AG10803 (cell line): Measurements from ENCODE around the gene SYT2.
"Not testable (repeated sequence)": the region's sequence is repeated elsewhere in the genome, so short reads cannot be mapped to it uniquely, and the experiment has no call there.

Source experiments
- DNase-seq: peaks from one replicate; pipeline ENCODE4 v3.0.0; 2010; ENCODE audit warnings: low read depth
- H3K4me3 ChIP-seq: 2 replicates; pipeline ENCODE4 v1.5.1; 2011; ENCODE audit warnings: mild to moderate bottlenecking, low read length, control low read depth
- CTCF ChIP-seq: conservative IDR thresholded peaks from 2 replicates; pipeline ENCODE4 v1.5.1; 2011; ENCODE audit warnings: mild to moderate bottlenecking, low read length, control low read depth, inconsistent platforms

The SYT2 gene

GRCh38 chr1:202710070-202711045 lies at the start of gene SYT2:
TSS of gene SYT2 (minus strand) at chr1:202710454. CDS start at chr1:202605772, 104,682 bp downstream.
- no peak within 1 kb of the TSS for H3K4me3 ChIP-seq
- TF ChIP-seq CTCF, result no peak
- no peak for DNase-seq

GRCh38 chr1:202756391-202756790 lies 46.1 kb upstream of the SYT2 start:
- H3K4me3 ChIP-seq, result no peak overlapping the region
- no peak for TF ChIP-seq CTCF
- DNase-seq, result peak; percentile 59

- no peak for DNase-seq
- TF ChIP-seq CTCF, result no peak
- no peak overlapping the region for H3K4me3 ChIP-seq
Measured at GRCh38 chr1:202754293-202754692, 44.0 kb upstream of the SYT2 start.

GRCh38 chr1:202752774-202753173 lies 42.5 kb upstream of the SYT2 start:
- no peak for TF ChIP-seq CTCF
- no peak for DNase-seq
- H3K4me3 ChIP-seq, result no peak overlapping the region

GRCh38 chr1:202750761-202751160 lies 40.5 kb upstream of the SYT2 start:
- no peak for DNase-seq
- H3K4me3 ChIP-seq, result no peak overlapping the region
- TF ChIP-seq CTCF, result no peak

- no peak for TF ChIP-seq CTCF
- no peak for DNase-seq
- H3K4me3 ChIP-seq, result no peak overlapping the region
Measured at GRCh38 chr1:202750024-202750423, 39.8 kb upstream of the SYT2 start.

GRCh38 chr1:202745323-202745888 lies 35.2 kb upstream of the SYT2 start:
- DNase-seq, result no peak
- TF ChIP-seq CTCF, result no peak
- H3K4me3 ChIP-seq, result no peak overlapping the region

- not testable (repeated sequence) for H3K4me3 ChIP-seq, DNase-seq
Measured at GRCh38 chr1:202744770-202745169, 34.5 kb upstream of the SYT2 start.
